SJSA1 (cell line): Measurements from ENCODE around the gene RPS26. TPM values are rescaled to one million over a fixed set of nuclear protein-coding genes. Genes with fewer than 3 reads are reported as not detected.

Experiments used
- DNase-seq, 2 experiments: peaks; one replicate each; pipeline ENCODE4 v3.0.0-alpha.2; 2015 to 2020; ENCODE audit warnings: low spot score in 2 of 2, low read depth in 1 of 2
- H3K27ac ChIP-seq: fragments of 250-450 bp; sonication (Bioruptor Pico); 2 replicates; pipeline ENCODE4 v1.5.1; 2020; ENCODE audit warnings: mild to moderate bottlenecking, moderate library complexity
- H3K27me3 ChIP-seq: fragments of 250-450 bp; sonication (Bioruptor Pico); replicated peaks from 2 replicates; pipeline ENCODE4 v1.5.1; 2020; ENCODE audit warnings: mild to moderate bottlenecking, moderate library complexity
- H3K36me3 ChIP-seq: fragments of 250-450 bp; sonication (Bioruptor Pico); 2 replicates; pipeline ENCODE4 v1.5.1; 2020; ENCODE audit warnings: mild to moderate bottlenecking
- H3K4me1 ChIP-seq: fragments of 250-450 bp; sonication (Bioruptor Pico); replicated peaks from 2 replicates; pipeline ENCODE4 v1.6.1; 2021; ENCODE audit warnings: mild to moderate bottlenecking
- H3K4me3 ChIP-seq: fragments of 250-450 bp; sonication (Bioruptor Pico); 2 replicates; pipeline ENCODE4 v1.5.1; 2020; ENCODE audit warnings: mild to moderate bottlenecking
- H3K9me3 ChIP-seq: fragments of 250-450 bp; sonication (Bioruptor Pico); replicated peaks from 2 replicates; pipeline ENCODE4 v1.5.1; 2020; ENCODE audit warnings: mild to moderate bottlenecking
- total RNA-seq: library from RNA; depleted of rRNA; stranded (reverse); fragments of >200 nt; shearing (Covaris generic); gene quantifications from 2 replicates; pipeline ENCODE4 v1.2.3, GENCODE V29; 2014

The RPS26 gene
- total RNA-seq, 1 experiment from 2014 or later: 1,406 TPM

DNA sequence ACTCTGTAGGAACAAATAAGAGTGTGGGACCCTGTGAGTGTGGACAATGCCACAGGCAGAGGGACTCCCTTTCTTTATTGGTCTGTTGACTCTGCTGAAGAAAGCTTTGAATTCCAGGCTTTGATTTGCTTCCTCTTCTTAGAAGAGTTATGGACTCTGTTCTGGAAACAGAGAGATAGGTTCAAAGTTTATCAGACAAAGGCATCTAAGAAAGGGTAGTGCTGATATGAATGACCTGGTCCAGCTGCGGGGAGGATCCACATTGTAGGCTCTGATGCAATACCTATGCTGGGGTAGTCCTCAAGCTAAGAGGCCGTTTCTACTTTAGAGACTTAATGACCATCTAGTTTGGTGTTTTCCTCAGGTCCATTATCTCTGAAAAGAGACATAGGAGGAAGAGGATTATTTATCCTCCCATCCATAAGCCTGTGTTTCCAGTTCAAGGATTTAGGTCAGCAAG is 31.6 kb upstream of the RPS26 start:
- H3K27ac ChIP-seq: no peak overlapping the region
- H3K4me3 ChIP-seq: no peak overlapping the region
- H3K9me3 ChIP-seq: no peaks in the 10 kb centered on the region
- peaks cover 10% of the 10 kb centered on the region; the same call in 1 of the 2 replicates for H3K4me1 ChIP-seq
- no peaks in the 10 kb centered on the region for H3K36me3 ChIP-seq
- no peak for DNase-seq
- no peaks in the 10 kb centered on the region for H3K27me3 ChIP-seq

DNA sequence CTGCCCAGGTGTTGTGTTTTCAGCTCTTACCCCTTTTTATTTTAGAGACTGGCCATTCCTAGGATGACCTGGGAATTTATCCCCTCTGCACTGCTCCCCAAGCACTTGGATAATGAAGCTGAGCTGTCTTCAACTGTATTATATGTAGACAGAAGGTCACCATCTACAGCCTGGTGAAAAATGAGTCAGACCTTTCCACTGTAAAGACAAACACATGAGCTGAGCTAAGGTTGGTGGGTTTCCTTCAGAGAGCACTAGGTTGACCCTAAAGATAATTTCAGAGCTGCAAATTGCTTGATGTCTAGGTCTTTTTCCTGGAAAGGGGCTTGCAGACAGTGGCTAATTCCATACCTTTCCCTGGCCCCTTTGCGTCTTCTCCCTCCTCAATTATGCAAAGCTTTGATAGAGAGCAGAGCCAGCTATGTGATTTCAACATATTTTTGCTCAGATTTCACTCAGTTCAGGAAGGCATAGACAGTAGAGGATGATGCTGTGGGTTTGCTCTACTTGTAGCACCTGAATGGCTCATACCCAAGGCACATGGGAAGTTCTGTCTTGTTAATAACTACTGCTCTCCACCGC is 30.1 kb upstream of the RPS26 start:
- Histone ChIP-seq H3K4me3 (no peak overlapping the region), H3K4me1 (peaks cover 10% of the 10 kb centered on the region; the same call in 1 of the 2 replicates), H3K27ac (no peak overlapping the region), H3K36me3 (no peaks in the 10 kb centered on the region), H3K27me3 (no peaks in the 10 kb centered on the region), H3K9me3 (no peaks in the 10 kb centered on the region)
- DNase-seq: no peak

DNA sequence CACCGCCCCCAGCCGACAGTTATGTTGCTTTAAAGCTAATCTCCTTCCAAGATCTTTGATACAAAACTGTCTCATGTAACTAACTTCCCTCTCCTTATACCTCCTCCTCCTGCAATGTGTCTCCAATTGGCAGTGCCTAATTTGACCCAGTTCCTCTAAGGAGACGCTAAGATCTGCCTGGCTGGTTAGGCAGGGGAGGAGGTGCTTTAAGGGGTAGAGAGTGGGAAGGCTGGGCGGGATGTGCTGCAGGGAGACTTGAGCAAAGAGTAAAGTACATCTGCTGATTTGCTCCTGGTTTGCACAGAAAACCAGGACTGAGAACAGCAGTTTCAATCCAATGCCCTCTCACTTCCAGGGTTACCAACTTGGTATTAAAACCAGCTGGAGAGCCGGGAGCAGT is 28.2 kb upstream of the RPS26 start:
- no peaks in the 10 kb centered on the region for H3K4me1 ChIP-seq

DNA sequence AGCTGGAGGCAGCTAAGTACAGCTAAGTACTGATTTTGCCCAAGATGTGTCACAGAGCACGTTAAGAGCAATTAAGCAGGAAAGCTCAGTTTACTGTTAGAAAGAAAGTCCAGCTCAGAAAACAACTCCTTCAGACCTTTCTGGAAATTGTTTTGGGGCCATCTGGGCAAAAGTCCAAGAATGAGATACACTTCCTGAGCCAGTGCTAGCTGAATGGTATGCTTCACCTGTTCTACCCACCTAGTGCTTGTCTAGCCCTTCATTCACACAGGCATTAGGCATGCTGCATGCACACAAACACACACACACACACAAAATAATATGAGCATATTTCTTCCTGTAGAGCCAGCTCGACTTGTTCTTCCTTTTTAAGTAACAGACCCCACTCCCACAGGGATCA is 27.5 kb upstream of the RPS26 start:
- Histone ChIP-seq H3K27ac (no peak overlapping the region), H3K9me3 (no peaks in the 10 kb centered on the region), H3K36me3 (peaks cover 5% of the 10 kb centered on the region; the same call in 1 of the 2 replicates), H3K4me3 (no peak overlapping the region), H3K27me3 (no peaks in the 10 kb centered on the region), H3K4me1 (no peaks in the 10 kb centered on the region)
- DNase-seq: no peak

More for the DNA sequence above, 28.2 kb upstream of the RPS26 start:
- H3K9me3 ChIP-seq: no peaks in the 10 kb centered on the region
- no peaks in the 10 kb centered on the region for H3K27me3 ChIP-seq
- no peak for DNase-seq
- H3K36me3 ChIP-seq: peaks cover 5% of the 10 kb centered on the region; the same call in 1 of the 2 replicates
- no peak overlapping the region for H3K27ac ChIP-seq
- H3K4me3 ChIP-seq: no peak overlapping the region

DNA sequence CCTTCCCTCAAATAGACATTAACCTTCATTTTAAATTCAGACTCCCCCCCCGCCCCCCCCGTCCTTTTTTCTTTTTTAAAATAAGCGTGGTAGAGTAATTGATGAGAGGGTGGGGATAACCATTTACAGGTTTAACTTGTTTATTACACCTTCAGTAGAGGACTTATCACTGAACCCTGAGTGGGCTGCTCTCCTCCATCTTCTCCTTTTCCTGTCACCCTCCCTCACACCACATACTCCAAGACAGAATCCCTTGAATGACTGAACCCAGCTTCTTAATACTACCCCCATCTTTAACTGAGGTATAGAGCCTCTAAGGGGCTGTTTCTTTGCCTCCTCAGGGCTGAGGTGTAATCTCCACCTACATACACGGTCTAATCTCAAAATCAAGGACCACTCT is 24.5 kb upstream of the RPS26 start:
- H3K4me3 ChIP-seq: no peak overlapping the region
- H3K4me1 ChIP-seq: no peaks in the 10 kb centered on the region
- DNase-seq: no peak
- H3K9me3 ChIP-seq: no peaks in the 10 kb centered on the region
- no peak overlapping the region for H3K27ac ChIP-seq
- H3K36me3 ChIP-seq: peaks cover 5% of the 10 kb centered on the region; the same call in 1 of the 2 replicates
- H3K27me3 ChIP-seq: no peaks in the 10 kb centered on the region

DNA sequence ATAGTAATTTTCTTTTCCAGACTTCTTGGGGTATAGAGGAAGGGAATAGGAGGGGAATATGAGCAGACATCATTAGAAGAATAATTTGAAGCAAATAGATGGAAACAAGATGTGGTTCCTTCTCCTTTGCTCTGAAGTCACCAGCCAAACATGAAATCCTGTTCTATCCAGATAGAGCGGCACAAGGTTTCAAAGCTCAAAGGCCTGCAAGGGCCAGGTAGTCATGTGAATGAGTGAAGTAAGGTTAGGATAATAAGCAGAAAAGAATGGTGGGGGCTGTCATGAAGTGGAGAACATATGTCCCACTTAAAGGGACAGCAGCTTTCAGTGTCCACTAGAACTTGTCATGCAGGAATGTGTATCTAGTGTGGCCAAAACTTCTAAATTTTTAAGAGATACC is 23.4 kb upstream of the RPS26 start:
- H3K27me3 ChIP-seq: no peaks in the 10 kb centered on the region
- H3K4me1 ChIP-seq: no peaks in the 10 kb centered on the region
- no peak for DNase-seq
- no peaks in the 10 kb centered on the region for H3K9me3 ChIP-seq
- H3K4me3 ChIP-seq: no peak overlapping the region
- H3K27ac ChIP-seq: no peak overlapping the region
- peaks cover 5% of the 10 kb centered on the region; the same call in 1 of the 2 replicates for H3K36me3 ChIP-seq

DNA sequence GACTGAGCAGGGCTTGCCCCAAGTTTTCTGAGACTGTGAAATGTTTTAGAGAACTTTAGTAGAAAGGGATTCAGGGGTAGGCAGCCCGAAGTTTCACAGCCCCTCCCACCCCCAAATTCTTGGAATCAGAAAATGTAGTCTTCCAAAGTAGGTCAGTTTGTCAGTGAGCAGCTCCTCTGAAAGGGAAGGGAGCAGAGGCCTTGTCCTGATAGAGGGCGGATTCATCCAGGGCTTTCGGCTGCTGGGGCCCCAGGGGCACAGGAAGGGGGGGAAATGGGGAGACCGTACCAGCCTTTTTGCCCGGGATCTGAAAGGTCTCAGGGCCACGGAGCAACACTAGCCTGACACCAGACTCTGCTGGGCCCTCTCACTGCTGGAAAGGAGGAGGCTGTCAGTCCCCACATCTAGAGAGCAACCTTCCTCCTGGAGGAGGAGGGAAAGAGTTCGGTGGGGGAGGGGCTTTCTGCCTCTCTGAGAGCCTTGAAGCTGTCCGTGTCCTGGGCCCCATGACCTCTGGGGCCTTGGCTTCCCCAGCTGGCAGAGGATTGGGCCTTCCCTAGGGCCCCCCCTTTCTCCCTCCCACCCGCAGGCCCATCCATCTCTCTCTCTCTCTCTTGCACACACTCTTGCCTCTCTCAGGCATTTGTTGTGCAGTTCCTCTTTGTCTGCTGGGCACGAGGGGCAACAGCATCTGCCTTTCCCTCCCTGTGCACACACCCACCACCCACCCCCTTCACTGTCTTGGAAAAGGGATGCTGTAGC is 21.1 kb upstream of the RPS26 start, which contains the start of gene IKZF4:
TSS of gene IKZF4 (plus strand) at position 621 of the 762 bp plus-strand sequence. CDS start 451 bp downstream, outside the sequence.
- Histone ChIP-seq H3K4me3 (no peak within 1 kb of the TSS), H3K36me3 (peaks cover 5% of the 10 kb centered on the region; the same call in 1 of the 2 replicates), H3K4me1 (no peaks in the 10 kb centered on the region), H3K9me3 (no peaks in the 10 kb centered on the region), H3K27me3 (no peaks in the 10 kb centered on the region), H3K27ac (no peak within 1 kb of the TSS)
- no peak for DNase-seq

DNA sequence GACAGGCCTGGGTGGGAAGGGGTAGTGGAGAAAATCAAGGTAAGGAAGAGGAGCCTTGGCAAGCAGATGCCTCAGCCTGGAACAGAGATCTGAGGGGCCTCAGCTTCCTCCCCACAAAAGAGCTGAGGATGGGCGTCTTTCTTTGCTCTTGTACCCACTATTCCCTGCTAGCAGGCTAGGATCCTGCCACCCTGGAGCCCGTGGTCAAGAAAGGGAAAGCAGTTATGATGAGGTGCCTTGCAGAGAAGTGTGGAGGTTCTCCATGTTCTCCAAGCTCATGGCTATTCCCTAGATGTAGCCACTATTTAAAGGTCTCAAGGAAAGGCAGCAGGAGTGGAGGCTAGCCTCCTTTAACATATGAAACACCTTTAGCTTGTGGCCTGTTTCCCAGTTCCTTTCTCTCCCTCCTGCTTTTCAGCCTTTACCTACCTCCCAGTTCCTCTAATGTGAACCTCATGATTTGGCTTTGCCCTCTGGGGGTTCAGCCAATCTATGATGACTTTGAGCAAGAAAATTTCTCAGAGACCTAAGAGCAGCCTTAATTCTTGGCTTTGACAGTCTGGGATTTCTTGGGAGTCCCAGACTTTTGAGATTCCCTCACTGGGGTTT is 19.7 kb upstream of the RPS26 start:
- Histone ChIP-seq H3K4me1 (no peaks in the 10 kb centered on the region), H3K4me3 (no peak overlapping the region), H3K27ac (no peak overlapping the region), H3K36me3 (peaks cover 5% of the 10 kb centered on the region; the same call in 1 of the 2 replicates), H3K9me3 (no peaks in the 10 kb centered on the region), H3K27me3 (no peaks in the 10 kb centered on the region)
- no peak for DNase-seq

DNA sequence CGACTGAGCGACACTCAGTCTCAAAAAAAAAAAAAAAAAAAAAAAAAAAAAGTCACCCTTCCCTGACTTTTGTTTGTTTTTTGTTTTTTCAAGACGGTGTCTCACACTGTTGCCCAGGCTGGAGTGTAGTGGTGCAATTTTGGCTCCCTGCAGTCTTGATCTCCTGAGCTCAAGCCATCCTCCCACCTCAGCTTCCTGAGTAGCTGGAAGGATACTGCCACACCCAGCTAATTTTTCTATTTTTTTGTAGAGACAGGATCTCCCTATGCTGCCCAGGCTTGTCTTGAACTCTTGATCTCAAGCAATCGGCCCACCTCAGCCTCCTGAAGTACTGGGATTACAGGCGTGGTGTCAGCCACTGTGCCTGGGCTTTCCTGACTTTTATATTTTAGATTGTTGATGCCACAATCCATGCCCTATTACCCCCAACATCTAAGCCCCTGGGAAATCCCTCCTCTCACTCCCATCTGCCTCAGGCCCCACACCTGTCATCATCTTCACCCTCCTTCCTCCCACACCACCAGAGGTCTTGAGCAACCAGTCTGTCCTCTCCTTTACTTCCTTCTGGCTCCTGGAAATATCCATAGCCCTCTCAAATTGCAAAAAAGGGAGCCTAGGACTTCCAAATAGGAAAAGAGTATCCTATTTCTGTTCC is 13.1 kb upstream of the RPS26 start:
- H3K4me1 ChIP-seq: no peaks in the 10 kb centered on the region
- H3K4me3 ChIP-seq: no peak overlapping the region
- no peaks in the 10 kb centered on the region for H3K9me3 ChIP-seq
- no peak for DNase-seq
- no peaks in the 10 kb centered on the region for H3K36me3 ChIP-seq
- H3K27ac ChIP-seq: no peak overlapping the region
- H3K27me3 ChIP-seq: no peaks in the 10 kb centered on the region

DNA sequence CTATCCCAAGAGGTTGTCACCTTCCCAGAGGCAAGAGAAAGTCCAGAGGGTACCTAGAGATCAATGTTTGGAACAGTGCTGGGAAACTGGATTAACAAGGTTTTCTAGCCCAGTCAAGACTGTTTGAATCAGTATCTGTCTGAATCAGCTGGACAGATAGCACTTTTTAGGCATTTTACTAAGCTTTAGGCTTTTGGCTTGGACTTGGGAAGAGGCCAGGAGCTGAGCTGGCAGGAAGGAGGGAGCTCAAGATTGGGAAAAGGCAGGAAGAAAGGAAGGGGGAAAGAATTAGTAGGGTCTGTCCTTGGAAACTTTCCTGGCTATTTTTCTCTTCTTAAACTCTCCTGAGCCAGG is 12.6 kb upstream of the RPS26 start:
- H3K27ac ChIP-seq: no peak overlapping the region
- H3K4me3 ChIP-seq: no peak overlapping the region
- H3K27me3 ChIP-seq: no peaks in the 10 kb centered on the region
- H3K36me3 ChIP-seq: no peaks in the 10 kb centered on the region
- DNase-seq: no peak
- H3K4me1 ChIP-seq: no peaks in the 10 kb centered on the region
- no peaks in the 10 kb centered on the region for H3K9me3 ChIP-seq

DNA sequence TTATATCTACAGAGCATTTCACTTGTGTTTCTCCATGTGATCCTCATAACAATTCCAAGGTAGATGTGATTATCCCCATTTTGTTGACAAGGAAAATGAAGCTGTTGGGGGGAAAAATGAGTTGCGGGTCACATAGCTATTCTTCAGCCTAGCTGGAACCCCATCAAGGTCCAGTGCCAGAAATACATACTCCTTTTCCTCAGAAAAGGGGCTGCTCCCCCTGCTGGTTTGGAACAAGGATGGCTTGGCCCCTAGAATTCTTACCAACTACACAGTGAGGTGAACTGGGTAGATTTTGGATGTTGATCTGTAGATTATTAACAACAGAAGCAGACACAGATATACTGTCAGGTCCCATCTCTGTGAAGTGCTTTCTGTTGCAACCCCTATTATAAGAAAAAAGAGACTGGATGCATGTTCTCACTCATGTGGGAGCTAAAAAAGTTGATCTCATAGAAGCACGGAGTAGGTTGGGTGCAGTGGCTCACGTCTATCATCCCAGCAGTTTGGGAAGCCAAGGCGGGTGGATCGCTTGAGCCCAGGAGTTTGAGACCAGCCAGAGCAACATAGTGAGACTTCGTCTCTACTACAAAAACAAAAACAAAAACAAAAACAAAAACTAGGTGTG is 11.9 kb upstream of the RPS26 start:
- Histone ChIP-seq H3K36me3 (no peaks in the 10 kb centered on the region), H3K9me3 (no peaks in the 10 kb centered on the region), H3K27ac (no peak overlapping the region), H3K4me3 (no peak overlapping the region), H3K4me1 (no peaks in the 10 kb centered on the region), H3K27me3 (no peaks in the 10 kb centered on the region)
- DNase-seq: peak; percentile 18 to 55

DNA sequence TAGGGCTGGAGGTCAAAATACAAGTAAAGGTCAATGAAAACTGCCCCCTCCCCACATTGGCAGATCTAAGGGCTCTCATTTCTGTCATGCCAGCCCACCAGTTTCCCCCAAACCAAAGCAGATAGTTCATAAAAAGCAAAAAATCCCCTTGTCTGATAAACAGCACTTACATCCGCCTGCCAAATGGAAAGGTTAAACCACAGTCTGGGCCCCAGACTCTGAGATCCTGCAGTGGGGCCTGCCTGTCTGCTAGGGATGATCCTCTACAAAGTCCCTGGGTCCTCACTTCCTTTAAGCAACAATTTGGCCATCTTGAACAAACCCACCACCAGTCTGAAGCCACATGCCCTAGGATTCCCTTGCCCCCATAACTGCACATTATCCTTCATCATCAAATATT is 9.7 kb upstream of the RPS26 start:
- H3K9me3 ChIP-seq: no peaks in the 10 kb centered on the region
- DNase-seq: no peak
- no peak overlapping the region for H3K27ac ChIP-seq
- no peaks in the 10 kb centered on the region for H3K27me3 ChIP-seq
- H3K4me3 ChIP-seq: no peak overlapping the region
- H3K36me3 ChIP-seq: 0 out of 2 replicates have a peak, but pooled peaks cover 2% of the 10 kb centered on the region
- no peaks in the 10 kb centered on the region for H3K4me1 ChIP-seq

DNA sequence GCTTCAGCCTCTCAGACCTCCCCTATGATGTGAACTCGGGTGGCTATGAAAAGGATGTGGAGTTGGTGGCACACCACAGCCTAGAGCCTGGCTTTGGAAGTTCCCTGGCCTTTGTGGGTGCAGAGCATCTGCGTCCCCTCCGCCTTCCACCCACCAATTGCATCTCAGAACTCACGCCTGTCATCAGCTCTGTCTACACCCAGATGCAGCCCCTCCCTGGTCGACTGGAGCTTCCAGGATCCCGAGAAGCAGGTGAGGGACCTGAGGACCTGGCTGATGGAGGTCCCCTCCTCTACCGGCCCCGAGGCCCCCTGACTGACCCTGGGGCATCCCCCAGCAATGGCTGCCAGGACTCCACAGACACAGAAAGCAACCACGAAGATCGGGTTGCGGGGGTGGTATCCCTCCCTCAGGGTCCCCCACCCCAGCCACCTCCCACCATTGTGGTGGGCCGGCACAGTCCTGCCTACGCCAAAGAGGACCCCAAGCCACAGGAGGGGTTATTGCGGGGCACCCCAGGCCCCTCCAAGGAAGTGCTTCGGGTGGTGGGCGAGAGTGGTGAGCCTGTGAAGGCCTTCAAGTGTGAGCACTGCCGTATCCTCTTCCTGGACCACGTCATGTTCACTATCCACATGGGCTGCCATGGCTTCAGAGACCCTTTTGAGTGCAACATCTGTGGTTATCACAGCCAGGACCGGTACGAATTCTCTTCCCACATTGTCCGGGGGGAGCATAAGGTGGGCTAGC is 7.0 kb upstream of the RPS26 start:
- no peak overlapping the region for H3K27ac ChIP-seq
- H3K36me3 ChIP-seq: 0 out of 2 replicates have a peak, but pooled peaks cover 2% of the 10 kb centered on the region
- H3K4me1 ChIP-seq: no peaks in the 10 kb centered on the region
- H3K27me3 ChIP-seq: no peaks in the 10 kb centered on the region
- no peak for DNase-seq
- H3K4me3 ChIP-seq: no peak overlapping the region
- H3K9me3 ChIP-seq: no peaks in the 10 kb centered on the region
